Stimulated activated CD4-positive, alpha-beta T cell treated with anti-CD3 and anti-CD28 coated beads, Interleukin-1b, Interleukin-23, amount 100 ng/mL, for 48 hours (primary cell): ENCODE measurements around the gene TBXT.

ENCODE experiments used
- DNase-seq: peaks from one replicate; pipeline ENCODE4 v3.0.0-alpha.2; 2020

The TBXT gene

GRCh38 chr6:166109608-166110007, 58.0 kb downstream of the TBXT start:
- no peak for DNase-seq
